ENCODE data around the gene MRGPRE.

- no peak for TF ChIP-seq POLR2A (IDR thresholded peaks at IDR 0.05; ENCODE audit: low read depth, low read length)
- no peak for TF ChIP-seq POLR2AphosphoS5 (IDR thresholded peaks at IDR 0.05; ENCODE audit: low read depth, low read length)
- TF ChIP-seq TAF1 (IDR thresholded peaks at IDR 0.05; ENCODE audit: low read depth, low read length): no peak
- no peak for TF ChIP-seq POU2F2 (IDR thresholded peaks at IDR 0.05; ENCODE audit: low read depth, low read length)
- TF ChIP-seq SPI1 (IDR thresholded peaks at IDR 0.05; ENCODE audit: low read depth, low read length): no peak
- no peak for TF ChIP-seq PAX5 (IDR thresholded peaks at IDR 0.05; ENCODE audit: insufficient read depth, low read length, severe bottlenecking)
Observed at GRCh38 chr11:3203221-3204043, 28.8 kb downstream of the MRGPRE start.
